Measurements from ENCODE around the gene VAV1.

DNA sequence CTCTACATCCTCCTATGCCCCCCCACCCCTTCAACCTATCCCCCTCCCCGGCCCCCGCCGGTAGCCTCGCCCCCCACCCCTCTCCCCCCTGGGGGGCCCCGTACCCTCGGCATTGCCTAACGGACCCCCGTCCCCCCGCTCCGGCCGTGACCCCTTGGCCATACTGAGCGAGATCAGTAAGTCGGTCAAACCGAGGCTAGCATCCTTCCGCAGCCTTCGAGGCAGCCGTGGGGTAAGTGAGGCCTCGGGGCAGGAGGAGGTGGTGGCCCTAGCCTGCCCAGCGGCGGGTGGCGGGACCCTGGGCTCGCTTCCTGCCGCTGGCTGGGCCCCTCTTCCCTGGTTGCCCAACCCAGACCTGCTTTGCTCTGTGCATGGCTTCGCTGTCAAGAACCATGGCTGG is 26.5 kb upstream of the VAV1 start:
- TF ChIP-seq POLR2AphosphoS5 (IDR thresholded peaks at IDR 0.05; ENCODE audit: low read depth, low read length) (no peak), TAF1 (IDR thresholded peaks at IDR 0.05; ENCODE audit: borderline replicate concordance, insufficient read depth, low read length) (no peak)
- TF ChIP-seq, protein P1, sequence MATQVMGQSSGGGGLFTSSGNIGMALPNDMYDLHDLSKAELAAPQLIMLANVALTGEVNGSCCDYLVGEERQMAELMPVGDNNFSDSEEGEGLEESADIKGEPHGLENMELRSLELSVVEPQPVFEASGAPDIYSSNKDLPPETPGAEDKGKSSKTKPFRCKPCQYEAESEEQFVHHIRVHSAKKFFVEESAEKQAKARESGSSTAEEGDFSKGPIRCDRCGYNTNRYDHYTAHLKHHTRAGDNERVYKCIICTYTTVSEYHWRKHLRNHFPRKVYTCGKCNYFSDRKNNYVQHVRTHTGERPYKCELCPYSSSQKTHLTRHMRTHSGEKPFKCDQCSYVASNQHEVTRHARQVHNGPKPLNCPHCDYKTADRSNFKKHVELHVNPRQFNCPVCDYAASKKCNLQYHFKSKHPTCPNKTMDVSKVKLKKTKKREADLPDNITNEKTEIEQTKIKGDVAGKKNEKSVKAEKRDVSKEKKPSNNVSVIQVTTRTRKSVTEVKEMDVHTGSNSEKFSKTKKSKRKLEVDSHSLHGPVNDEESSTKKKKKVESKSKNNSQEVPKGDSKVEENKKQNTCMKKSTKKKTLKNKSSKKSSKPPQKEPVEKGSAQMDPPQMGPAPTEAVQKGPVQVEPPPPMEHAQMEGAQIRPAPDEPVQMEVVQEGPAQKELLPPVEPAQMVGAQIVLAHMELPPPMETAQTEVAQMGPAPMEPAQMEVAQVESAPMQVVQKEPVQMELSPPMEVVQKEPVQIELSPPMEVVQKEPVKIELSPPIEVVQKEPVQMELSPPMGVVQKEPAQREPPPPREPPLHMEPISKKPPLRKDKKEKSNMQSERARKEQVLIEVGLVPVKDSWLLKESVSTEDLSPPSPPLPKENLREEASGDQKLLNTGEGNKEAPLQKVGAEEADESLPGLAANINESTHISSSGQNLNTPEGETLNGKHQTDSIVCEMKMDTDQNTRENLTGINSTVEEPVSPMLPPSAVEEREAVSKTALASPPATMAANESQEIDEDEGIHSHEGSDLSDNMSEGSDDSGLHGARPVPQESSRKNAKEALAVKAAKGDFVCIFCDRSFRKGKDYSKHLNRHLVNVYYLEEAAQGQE (IDR thresholded peaks at IDR 0.05; ENCODE audit: insufficient read depth in 1 of 2, low read depth in 2 of 2, low read length in 2 of 2), result no peak
